ENCODE measurements around the gene NHLRC4. TPM values are rescaled to one million over a fixed set of nuclear protein-coding genes. Genes with fewer than 3 reads are reported as not detected.

Gene NHLRC4
- total and polyA plus RNA-seq, 2 of the 13 experiments (the other 11 are each of a cell fraction or from before 2014, with no cell fraction given), result 0.40 to 0.59 TPM

DNA sequence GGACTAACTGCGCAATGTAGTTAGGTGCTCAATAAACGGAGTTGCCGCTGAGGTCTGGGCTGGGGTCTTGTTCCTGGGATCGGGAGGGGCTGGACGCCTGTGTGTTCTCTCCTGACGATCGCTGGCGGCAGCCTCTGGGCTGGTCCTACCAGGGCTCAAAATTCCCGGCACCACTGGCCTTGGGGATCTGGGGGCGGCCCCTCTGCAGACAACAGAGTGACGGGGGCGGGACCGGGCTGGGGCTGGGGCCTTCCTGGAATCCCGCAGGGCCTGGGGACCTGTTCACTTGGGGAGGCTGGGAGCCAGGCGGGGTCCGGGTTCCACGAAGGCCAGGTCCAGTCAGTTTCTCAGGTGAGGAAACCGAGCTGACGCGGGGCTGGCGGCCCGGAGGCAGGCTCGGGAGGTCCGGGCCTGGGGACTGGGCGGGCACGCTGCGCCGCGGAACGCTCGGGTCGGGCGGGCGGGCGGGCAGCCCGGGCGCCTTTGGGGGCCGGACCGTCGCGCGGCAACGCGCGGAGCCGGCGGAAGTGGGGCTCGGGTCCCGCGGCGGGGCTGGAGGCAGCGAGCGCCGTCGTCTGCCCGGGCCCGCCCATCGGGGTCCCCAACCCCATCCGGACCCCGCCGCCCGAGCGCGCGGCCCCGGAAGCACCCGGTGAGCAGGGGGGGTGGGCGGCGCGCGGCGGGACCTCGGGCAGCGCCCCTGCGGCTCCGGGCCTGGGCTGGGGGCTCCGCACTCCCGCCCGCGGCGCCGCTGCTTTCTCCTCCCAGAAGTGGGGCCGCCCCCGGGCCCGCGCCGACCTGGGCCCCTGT is 2.8 kb downstream of the NHLRC4 start, which contains the start of gene PIGQ:
Gene PIGQ (plus strand): TSS at position 524 of the 810 bp plus-strand sequence. CDS start 4,107 bp downstream, outside the sequence.
- DNase-seq (ENCODE audit: low spot score), result peak; percentile 70
- no peak within 1 kb of the TSS for H2AFZ ChIP-seq (ENCODE audit: low read length)
- intact Hi-C loops (cut with micrococcal nuclease; ENCODE audit: unreplicated experiment), result loop anchor here (5.0 kb wide), 1 partner anchor 37 kb away; no protein-coding TSS in a partner anchor
- H3K27me3 ChIP-seq (ENCODE audit: control insufficient read depth in 1 of 2, insufficient read depth in 2 of 2, low read length in 2 of 2), result peaks cover 4 to 17% of the 10 kb centered on the region in 2 experiments
- peaks cover 56% of the 10 kb centered on the region for H3K4me1 ChIP-seq (ENCODE audit: insufficient read depth, low read length)
- ChIA-PET POLR2A (interaction anchor here (1.7 to 2.0 kb wide), 2 partner anchors 11 to 43 kb away, joined by 4 to 8 read pairs; partner anchors contain the start of gene CAPN15), CTCF (ENCODE audit: low intra/inter-chr PET ratio, low total read pairs) (no interaction called here)
- H4K20me1 ChIP-seq (ENCODE audit: insufficient read depth, low read length), result no peaks in the 10 kb centered on the region
- H3K79me2 ChIP-seq (ENCODE audit: insufficient read depth, low read length), result peaks cover 7% of the 10 kb centered on the region
- 0% methylated on average over 1 of the region's 87 CpGs for WGBS (ENCODE audit: low lambda C conversion rate)
- peak; percentile 70 for ATAC-seq
- BruUV-seq (replicated peaks), result no TSS peak
- H3K9ac ChIP-seq (ENCODE audit: insufficient read depth, low read depth, low read length), result peak within 1 kb of the TSS; percentile 80
- in situ Hi-C loops (cut with HindIII; ENCODE audit: extremely low pct_ligation_motif_present, low pct_unique_long_range_greater_than_20kb), result no loop called here
- peak within 1 kb of the TSS; percentile 88 to 97 (median 92) for H3K4me3 ChIP-seq (replicated peaks in 1 of 3; ENCODE audit: insufficient read depth in 1 of 3, low read depth in 2 of 3, low read length in 3 of 3)
- no peaks in the 10 kb centered on the region for H3K9me3 ChIP-seq (ENCODE audit: low read length)
- peak within 1 kb of the TSS; percentile 91 for H3K4me2 ChIP-seq (ENCODE audit: low read depth, low read length)
- no peak for FAIRE-seq
- peak within 1 kb of the TSS; percentile 79 for H3K27ac ChIP-seq (ENCODE audit: extremely low read length, insufficient read depth, low read length)
- H3K36me3 ChIP-seq (replicated peaks in 1 of 2; ENCODE audit: control insufficient read depth in 1 of 2, insufficient read depth in 2 of 2, low read length in 2 of 2), result peaks cover 1 to 5% of the 10 kb centered on the region in 2 experiments; a peak in 1 of 5 replicates
- TF ChIP-seq POLR2A (IDR thresholded peaks at IDR 0.05; ENCODE audit: insufficient read depth in 1 of 2, low read depth in 2 of 2, low read length in 2 of 2) (peak in 1 of 2 experiments; percentile 41; a peak in 1 of 4 replicates), ZNF891 (CRISPR knock-in tag; IDR thresholded peaks at IDR 0.05) (peak; percentile 48; the same call in 1 of the 2 replicates), RFX1 (IDR thresholded peaks at IDR 0.05) (peak; percentile 35; the same call in 1 of the 2 replicates), YEATS4 (CRISPR knock-in tag; IDR thresholded peaks at IDR 0.05; ENCODE audit: borderline replicate concordance) (peak; percentile 23; the same call in 1 of the 2 replicates), GATAD1 (CRISPR knock-in tag; IDR thresholded peaks at IDR 0.05) (peak; percentile 56), KDM5A (IDR thresholded peaks at IDR 0.05; ENCODE audit: borderline replicate concordance, low read length) (peak; percentile 42; the same call in 1 of the 2 replicates), GABPB1 (CRISPR knock-in tag; IDR thresholded peaks at IDR 0.05) (peak; percentile 86), SIN3B (IDR thresholded peaks at IDR 0.05; ENCODE audit: low read length) (peak; percentile 87), PHF20 (CRISPR knock-in tag; IDR thresholded peaks at IDR 0.05) (peak; percentile 41; the same call in 1 of the 2 replicates), ZNF431 (CRISPR knock-in tag; IDR thresholded peaks at IDR 0.05; ENCODE audit: borderline replicate concordance, low read depth) (no peak), RXRA (CRISPR knock-in tag; IDR thresholded peaks at IDR 0.05) (peak; percentile 20; the same call in 1 of the 2 replicates), ZNF776 (CRISPR knock-in tag; IDR thresholded peaks at IDR 0.05) (no peak), NR2C2 (CRISPR knock-in tag; IDR thresholded peaks at IDR 0.05; ENCODE audit: borderline replicate concordance) (peak; percentile 55; the same call in 1 of the 2 replicates), MAFK (conservative IDR thresholded peaks at IDR 0.05 in 1 of 2, IDR thresholded peaks at IDR 0.05 in 1 of 2; ENCODE audit: low read length in 2 of 2) (no peak), SRY (CRISPR knock-in tag; IDR thresholded peaks at IDR 0.05) (no peak), ELF3 (CRISPR knock-in tag; IDR thresholded peaks at IDR 0.05) (peak; percentile 48; the same call in 1 of the 2 replicates), ZFX (CRISPR knock-in tag; IDR thresholded peaks at IDR 0.05; ENCODE audit: low read depth) (peak; percentile 75), KDM6A (CRISPR knock-in tag; IDR thresholded peaks at IDR 0.05; ENCODE audit: low read depth) (no peak), ERF (CRISPR knock-in tag; IDR thresholded peaks at IDR 0.05) (0 out of 2 replicates have a peak, but pooled peaks have one; percentile 34), ZFY (CRISPR knock-in tag; IDR thresholded peaks at IDR 0.05) (peak; percentile 78), NR3C1 (CRISPR knock-in tag; IDR thresholded peaks at IDR 0.05) (no peak), GATAD2A (CRISPR knock-in tag; IDR thresholded peaks at IDR 0.05) (peak; percentile 33; the same call in 1 of the 2 replicates), MYC (CRISPR knock-in tag; IDR thresholded peaks at IDR 0.05; ENCODE audit: borderline replicate concordance) (0 out of 2 replicates have a peak, but pooled peaks have one; percentile 35)
- TF ChIP-seq, protein P1, sequence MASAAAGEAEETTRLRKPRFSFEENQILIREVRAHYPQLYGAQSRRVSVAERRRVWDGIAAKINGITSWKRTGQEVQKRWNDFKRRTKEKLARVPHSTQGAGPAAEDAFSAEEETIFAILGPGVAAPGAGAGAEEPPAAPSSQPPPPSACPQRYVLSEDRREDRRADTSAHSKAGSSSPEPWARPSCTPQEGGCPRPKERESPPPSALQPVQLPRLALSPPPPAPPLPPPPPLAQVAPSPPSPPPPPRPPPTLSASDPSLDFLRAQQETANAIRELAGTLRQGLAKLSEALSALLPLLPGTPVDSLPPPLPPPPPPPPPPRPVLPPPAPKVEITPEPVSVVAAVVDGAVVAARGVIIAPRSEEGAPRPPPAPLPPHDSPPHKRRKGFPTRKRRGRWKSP (CRISPR knock-in tag; IDR thresholded peaks at IDR 0.05), result no peak
